Calu3 (cell line): ENCODE data around the gene KLF2. TPM values are rescaled to one million over a fixed set of nuclear protein-coding genes. Genes with fewer than 3 reads are reported as not detected.
A peak's percentile ranks its signal among the peaks of the same experiment; 100 is the strongest.

ENCODE experiments used
- BruUV-seq: library from RNA; stranded (reverse); fragments of 400-500 nt; replicated peaks from 2 replicates; lab custom pipeline; 2021; lab: Mats Ljungman, UMichigan
- CTCF ChIA-PET: fragments of 300-600 bp; sonication (Branson Sonifier 250); formaldehyde crosslinking; loops from one replicate; lab custom pipeline; 2022; ENCODE audit warnings: antibody characterized with exemption; lab: Charles Lee
- DNase-seq: peaks from one replicate; pipeline ENCODE4 v3.0.0; 2022
- H3K27ac Mint-ChIP-seq: one replicate; pipeline ENCODE4 v1.8.0; 2022; ENCODE audit warnings: mixed read lengths; ENCODE audit not compliant: unreplicated experiment
- H3K27me3 Mint-ChIP-seq: one replicate; pipeline ENCODE4 v1.8.0; 2022; ENCODE audit warnings: mixed read lengths; ENCODE audit not compliant: unreplicated experiment
- H3K36me3 Mint-ChIP-seq: one replicate; pipeline ENCODE4 v1.8.0; 2022; ENCODE audit warnings: mild to moderate bottlenecking, moderate library complexity, mixed read lengths; ENCODE audit not compliant: insufficient read depth, unreplicated experiment
- H3K4me1 Mint-ChIP-seq: one replicate; pipeline ENCODE4 v1.8.0; 2022; ENCODE audit warnings: mild to moderate bottlenecking, low read depth, mixed read lengths; ENCODE audit not compliant: unreplicated experiment
- H3K4me3 Mint-ChIP-seq: one replicate; pipeline ENCODE4 v1.8.0; 2022; ENCODE audit warnings: mild to moderate bottlenecking, low read depth, moderate library complexity, mixed read lengths; ENCODE audit not compliant: unreplicated experiment
- H3K9me3 Mint-ChIP-seq: one replicate; pipeline ENCODE4 v1.8.0; 2022; ENCODE audit warnings: low read depth, mixed read lengths; ENCODE audit not compliant: unreplicated experiment
- CTCF ChIP-seq: fragments of 200-600 bp; IDR thresholded peaks from one replicate; pipeline ENCODE4 v1.8.0; 2022; ENCODE audit warnings: antibody characterized with exemption; ENCODE audit not compliant: unreplicated experiment
- intact Hi-C: fragments of 100-400 bp; cut with micrococcal nuclease; formaldehyde crosslinking; loops from one replicate; pipeline ENCODE4 v1.10.0; 2022; ENCODE audit not compliant: unreplicated experiment
- total RNA-seq: library from RNA; stranded (reverse); gene quantifications from 2 replicates; pipeline ENCODE4 v1.2.3, GENCODE V29; 2022

The KLF2 gene
- total RNA-seq, 1 experiment from 2014 or later = 2.5 TPM

- H3K9me3 Mint-ChIP-seq = no peaks in the 10 kb centered on the region
- H3K4me1 Mint-ChIP-seq = peaks cover 20% of the 10 kb centered on the region
- no TSS peak for BruUV-seq
- TF ChIP-seq CTCF = no peak
- CTCF ChIA-PET = interaction anchor here (0.5 to 1.2 kb wide), 2 partner anchors 189 to 1690 kb away, joined by 3 to 5 read pairs; no protein-coding TSS in a partner anchor
- H3K4me3 Mint-ChIP-seq = no peak overlapping the region
- DNase-seq = no peak
- no peak overlapping the region for H3K27ac Mint-ChIP-seq
- H3K27me3 Mint-ChIP-seq = no peaks in the 10 kb centered on the region
- H3K36me3 Mint-ChIP-seq = no peaks in the 10 kb centered on the region
- intact Hi-C loops = no loop called here
Observed at GRCh38 chr19:16375936-16376185, 51.2 kb downstream of the KLF2 start.

- CTCF ChIA-PET = interaction anchor here (1.2 kb wide), 1 partner anchor 188 kb away, joined by 3 read pairs; no protein-coding TSS in a partner anchor
Observed at GRCh38 chr19:16376241-16376640, 51.6 kb downstream of the KLF2 start.

GRCh38 chr19:16376649-16377048 lies 52.0 kb downstream of the KLF2 start:
- H3K4me1 Mint-ChIP-seq = peaks cover 13% of the 10 kb centered on the region
- no peak overlapping the region for H3K27ac Mint-ChIP-seq
- intact Hi-C loops = no loop called here
- no peaks in the 10 kb centered on the region for H3K9me3 Mint-ChIP-seq
- H3K4me3 Mint-ChIP-seq = no peak overlapping the region
- peak; percentile 63 for TF ChIP-seq CTCF
- no peaks in the 10 kb centered on the region for H3K36me3 Mint-ChIP-seq
- BruUV-seq = no TSS peak
- CTCF ChIA-PET = interaction anchor here (1.2 kb wide), 1 partner anchor 188 kb away, joined by 3 read pairs; no protein-coding TSS in a partner anchor
- DNase-seq = peak; percentile 14
- H3K27me3 Mint-ChIP-seq = no peaks in the 10 kb centered on the region

More at GRCh38 chr19:16376241-16376640, 51.6 kb downstream of the KLF2 start:
- Mint-ChIP-seq H3K4me1 (peaks cover 17% of the 10 kb centered on the region), H3K27ac (no peak overlapping the region), H3K36me3 (no peaks in the 10 kb centered on the region), H3K4me3 (no peak overlapping the region), H3K27me3 (no peaks in the 10 kb centered on the region), H3K9me3 (no peaks in the 10 kb centered on the region)
- BruUV-seq = no TSS peak
- TF ChIP-seq CTCF = no peak
- DNase-seq = no peak
- intact Hi-C loops = no loop called here

GRCh38 chr19:16377521-16377920 lies 52.9 kb downstream of the KLF2 start:
- Mint-ChIP-seq H3K4me3 (no peak overlapping the region), H3K27me3 (no peaks in the 10 kb centered on the region), H3K9me3 (no peaks in the 10 kb centered on the region), H3K4me1 (peaks cover 8% of the 10 kb centered on the region), H3K36me3 (no peaks in the 10 kb centered on the region), H3K27ac (no peak overlapping the region)
- CTCF ChIA-PET = no interaction called here
- intact Hi-C loops = no loop called here
- no TSS peak for BruUV-seq
- no peak for DNase-seq
- TF ChIP-seq CTCF = no peak

Other genes starting within 250 kb of the KLF2 start
- 219 and 224 TPM in 2 replicates for gene TPM4, start 248.3 kb upstream of the KLF2 start, total RNA-seq
- gene RAB8A, start 212.9 kb upstream of the KLF2 start, total RNA-seq = 76.6 and 77.3 TPM in 2 replicates
- 29.5 and 50.6 TPM in 2 replicates for gene HSH2D, start 181.1 kb upstream of the KLF2 start, total RNA-seq
- not detected in 2 replicates for gene CIB3, start 151.3 kb upstream of the KLF2 start, total RNA-seq
- gene FAM32A, start 139.4 kb upstream of the KLF2 start, total RNA-seq = 42.2 and 47.5 TPM in 2 replicates
- gene AP1M1, start 126.9 kb upstream of the KLF2 start, total RNA-seq = 28.7 and 31.5 TPM in 2 replicates
- gene EPS15L1, start 147.1 kb downstream of the KLF2 start, total RNA-seq = 24.2 and 25.6 TPM in 2 replicates
- gene CALR3, start 171.3 kb downstream of the KLF2 start, total RNA-seq = not detected in 2 replicates
- 4.5 and 4.8 TPM in 2 replicates for gene C19orf44, start 171.6 kb downstream of the KLF2 start, total RNA-seq
- 49.3 and 49.8 TPM in 2 replicates for gene CHERP, start 217.6 kb downstream of the KLF2 start, total RNA-seq
- 41.6 and 46.4 TPM in 2 replicates for gene SLC35E1, start 247.6 kb downstream of the KLF2 start, total RNA-seq